Astrocyte (in vitro differentiated cells and primary cell): Measurements from ENCODE around the gene CTSD.

Experiments
- CTCF ChIP-seq: IDR thresholded peaks from 2 replicates; pipeline ENCODE4 v1.5.1; 2011; ENCODE audit warnings: low read depth, mild to moderate bottlenecking, inconsistent platforms, low read length, moderate library complexity; ENCODE audit not compliant: insufficient read depth
- EZH2 ChIP-seq: IDR thresholded peaks from 2 replicates; pipeline ENCODE4 v1.6.1; 2012; ENCODE audit warnings: mild to moderate bottlenecking, low read length, inconsistent platforms; ENCODE audit not compliant: insufficient read depth

- TF ChIP-seq EZH2 (no peak), CTCF (no peak)
Observed at GRCh38 chr11:1779034-1779805, 15.5 kb upstream of the CTSD start.
